Lower leg skin (tissue), 4 donors: ENCODE results near the gene EHMT2. TPM values are rescaled to one million over a fixed set of nuclear protein-coding genes. Genes with fewer than 3 reads are reported as not detected.
"Not testable (repeated sequence)": the region's sequence is repeated elsewhere in the genome, so short reads cannot be mapped to it uniquely, and the experiment has no call there.

Experiments used
- DNase-seq, 2 donors: peaks; one replicate each; pipeline ENCODE4 v3.0.0-alpha.2; 2019; ENCODE audit warnings: low spot score in 2 of 2
- H3K4me3 ChIP-seq: fragments of 200-600 bp; sonication (generic); 2 replicates; pipeline ENCODE4 v1.5.1; 2017; ENCODE audit warnings: mild to moderate bottlenecking, low read depth; ENCODE audit not compliant: poor library complexity, severe bottlenecking
- CTCF ChIP-seq, 3 donors: fragments of 450-650 bp; IDR thresholded peaks; one replicate each; pipeline ENCODE4 v1.5.1; 2016; ENCODE audit warnings: antibody characterized with exemption in 3 of 3, mild to moderate bottlenecking in 3 of 3, moderate library complexity in 2 of 3
- POLR2A ChIP-seq, 2 donors: fragments of 450-650 bp; IDR thresholded peaks; one replicate each; pipeline ENCODE4 v1.6.1; 2016 to 2017; ENCODE audit warnings: antibody characterized with exemption in 2 of 2, mild to moderate bottlenecking in 1 of 2, moderate library complexity in 1 of 2
- WGBS, 2 donors: methylation state at CpG; one replicate each; pipeline ENCODE4 v1.1.5; 2018; 5-methylcytosine and 5-hydroxymethylcytosine counted together
- intact Hi-C: fragments of 100-400 bp; cut with DNase I; formaldehyde crosslinking; loops from one replicate; pipeline ENCODE4 v1.15.0; 2023; ENCODE audit warnings: low total_unique reads
- total RNA-seq, 4 donors: library from RNA; depleted of rRNA; stranded (reverse); fragments of >200 nt; gene quantifications; one replicate each; pipeline ENCODE4 v1.1.0, GENCODE V29; 2016

EHMT2 gene
- total RNA-seq, 4 donors from 2014 or later: 25.5 to 39.3 (median 33.6) TPM

- WGBS, 2 donors: 96 to 97% methylated on average over 3 of the region's 3 CpGs
- intact Hi-C loops: no loop called here
- no peak for DNase-seq
- H3K4me3 ChIP-seq: no peak overlapping the region
- TF ChIP-seq CTCF (IDR thresholded peaks at IDR 0.05): no peak
- no peak for TF ChIP-seq POLR2A (IDR thresholded peaks at IDR 0.05)
Measured at GRCh38 chr6:31838968-31839367, 58.5 kb downstream of the EHMT2 start.

GRCh38 chr6:31838114-31838553 lies 59.4 kb downstream of the EHMT2 start:
- DNase-seq, intact Hi-C loops, H3K4me3 ChIP-seq: not testable (repeated sequence)
- 92 to 93% methylated on average over 9 of the region's 9 CpGs for WGBS, 2 donors

- intact Hi-C loops: no loop called here
- 23% methylated on average over 1 of the region's 1 CpG for WGBS, 2 donors
- TF ChIP-seq CTCF (IDR thresholded peaks at IDR 0.05) (no peak), POLR2A (IDR thresholded peaks at IDR 0.05) (no peak)
- H3K4me3 ChIP-seq: peak overlapping the region; percentile 18
- DNase-seq: no peak
Measured at GRCh38 chr6:31837369-31838113, 60.0 kb downstream of the EHMT2 start.

- no peak for DNase-seq
- intact Hi-C loops: no loop called here
- 25 to 27% methylated on average over 12 of the region's 12 CpGs for WGBS, 2 donors
- no peak for TF ChIP-seq CTCF (IDR thresholded peaks at IDR 0.05)
- TF ChIP-seq POLR2A (IDR thresholded peaks at IDR 0.05): no peak
- peak overlapping the region; percentile 25 for H3K4me3 ChIP-seq
Measured at GRCh38 chr6:31836474-31837368, 60.8 kb downstream of the EHMT2 start.

GRCh38 chr6:31836047-31836473 lies 61.4 kb downstream of the EHMT2 start:
- WGBS, 2 donors: 22 to 29% methylated on average over 14 of the region's 14 CpGs
- intact Hi-C loops: no loop called here
- no peak for TF ChIP-seq CTCF (IDR thresholded peaks at IDR 0.05)
- TF ChIP-seq POLR2A (IDR thresholded peaks at IDR 0.05): no peak
- DNase-seq: no peak
- H3K4me3 ChIP-seq: peak overlapping the region; percentile 25
